ENCODE data around the gene HEXD.

HEXD gene

GRCh38 chr17:82388223-82388921, 29.8 kb upstream of the HEXD start:
- DNase-seq: no peak
- Mint-ChIP-seq H3K27me3 (peaks cover 4% of the 10 kb centered on the region), H3K9me3 (no peaks in the 10 kb centered on the region), H3K4me1 (ENCODE audit: low read depth) (no peaks in the 10 kb centered on the region), H3K36me3 (ENCODE audit: low read depth) (peaks cover 18% of the 10 kb centered on the region), H3K27ac (no peak overlapping the region), H3K4me3 (no peak overlapping the region)

GRCh38 chr17:82388922-82389283, 29.2 kb upstream of the HEXD start:
- Mint-ChIP-seq H3K4me1 (ENCODE audit: low read depth) (no peaks in the 10 kb centered on the region), H3K27ac (no peak overlapping the region), H3K27me3 (peaks cover 4% of the 10 kb centered on the region), H3K36me3 (ENCODE audit: low read depth) (peaks cover 22% of the 10 kb centered on the region), H3K9me3 (no peaks in the 10 kb centered on the region), H3K4me3 (no peak overlapping the region)
- no peak for DNase-seq

- Mint-ChIP-seq H3K36me3 (ENCODE audit: low read depth) (peaks cover 25% of the 10 kb centered on the region), H3K4me1 (ENCODE audit: low read depth) (no peaks in the 10 kb centered on the region), H3K27ac (no peak overlapping the region), H3K27me3 (peaks cover 4% of the 10 kb centered on the region), H3K9me3 (no peaks in the 10 kb centered on the region), H3K4me3 (no peak overlapping the region)
- DNase-seq: no peak
Measured at GRCh38 chr17:82389379-82389778, 28.8 kb upstream of the HEXD start.

- Mint-ChIP-seq H3K27ac (no peak overlapping the region), H3K9me3 (no peaks in the 10 kb centered on the region), H3K36me3 (ENCODE audit: low read depth) (peaks cover 29% of the 10 kb centered on the region), H3K4me3 (no peak overlapping the region), H3K4me1 (ENCODE audit: low read depth) (no peaks in the 10 kb centered on the region), H3K27me3 (no peaks in the 10 kb centered on the region)
- DNase-seq: no peak
Measured at GRCh38 chr17:82390015-82390859, 27.9 kb upstream of the HEXD start.

GRCh38 chr17:82390860-82391435, 27.2 kb upstream of the HEXD start:
- Mint-ChIP-seq H3K27me3 (no peaks in the 10 kb centered on the region), H3K27ac (no peak overlapping the region), H3K4me1 (ENCODE audit: low read depth) (no peaks in the 10 kb centered on the region), H3K4me3 (no peak overlapping the region), H3K9me3 (no peaks in the 10 kb centered on the region), H3K36me3 (ENCODE audit: low read depth) (peaks cover 29% of the 10 kb centered on the region)
- no peak for DNase-seq

GRCh38 chr17:82391496-82392066, 26.6 kb upstream of the HEXD start:
- H3K36me3 Mint-ChIP-seq (ENCODE audit: low read depth): peaks cover 29% of the 10 kb centered on the region
- H3K4me1 Mint-ChIP-seq (ENCODE audit: low read depth): peaks cover 2% of the 10 kb centered on the region
- no peak overlapping the region for H3K27ac Mint-ChIP-seq
- H3K4me3 Mint-ChIP-seq: no peak overlapping the region
- no peaks in the 10 kb centered on the region for H3K9me3 Mint-ChIP-seq
- H3K27me3 Mint-ChIP-seq: no peaks in the 10 kb centered on the region
- no peak for DNase-seq

- Mint-ChIP-seq H3K27me3 (no peaks in the 10 kb centered on the region), H3K27ac (no peak overlapping the region), H3K4me1 (ENCODE audit: low read depth) (peaks cover 2% of the 10 kb centered on the region), H3K4me3 (no peak overlapping the region), H3K9me3 (no peaks in the 10 kb centered on the region), H3K36me3 (ENCODE audit: low read depth) (peaks cover 31% of the 10 kb centered on the region)
- no peak for DNase-seq
Measured at GRCh38 chr17:82392209-82392920, 25.8 kb upstream of the HEXD start.

GRCh38 chr17:82392941-82393340, 25.2 kb upstream of the HEXD start:
- Mint-ChIP-seq H3K36me3 (ENCODE audit: low read depth) (peaks cover 34% of the 10 kb centered on the region), H3K9me3 (no peaks in the 10 kb centered on the region), H3K4me1 (ENCODE audit: low read depth) (peaks cover 2% of the 10 kb centered on the region), H3K27ac (no peak overlapping the region), H3K4me3 (no peak overlapping the region), H3K27me3 (no peaks in the 10 kb centered on the region)
- no peak for DNase-seq

- no peak overlapping the region for H3K27ac Mint-ChIP-seq
- no peaks in the 10 kb centered on the region for H3K9me3 Mint-ChIP-seq
- H3K36me3 Mint-ChIP-seq (ENCODE audit: low read depth): peaks cover 37% of the 10 kb centered on the region
- no peak overlapping the region for H3K4me3 Mint-ChIP-seq
- peaks cover 2% of the 10 kb centered on the region for H3K4me1 Mint-ChIP-seq (ENCODE audit: low read depth)
- no peaks in the 10 kb centered on the region for H3K27me3 Mint-ChIP-seq
- no peak for DNase-seq
Measured at GRCh38 chr17:82394278-82394677, 23.9 kb upstream of the HEXD start.

GRCh38 chr17:82396601-82397435, 21.3 kb upstream of the HEXD start:
- Mint-ChIP-seq H3K27me3 (no peaks in the 10 kb centered on the region), H3K9me3 (no peaks in the 10 kb centered on the region), H3K27ac (no peak overlapping the region), H3K4me1 (ENCODE audit: low read depth) (peaks cover 14% of the 10 kb centered on the region), H3K4me3 (no peak overlapping the region), H3K36me3 (ENCODE audit: low read depth) (peaks cover 46% of the 10 kb centered on the region)
- no peak for DNase-seq

GRCh38 chr17:82397449-82398335, 20.5 kb upstream of the HEXD start:
- Mint-ChIP-seq H3K27me3 (no peaks in the 10 kb centered on the region), H3K36me3 (ENCODE audit: low read depth) (peaks cover 44% of the 10 kb centered on the region), H3K9me3 (no peaks in the 10 kb centered on the region), H3K27ac (no peak overlapping the region), H3K4me1 (ENCODE audit: low read depth) (peaks cover 15% of the 10 kb centered on the region), H3K4me3 (no peak overlapping the region)
- no peak for DNase-seq

- Mint-ChIP-seq H3K27me3 (no peaks in the 10 kb centered on the region), H3K4me3 (no peak overlapping the region), H3K27ac (no peak overlapping the region), H3K36me3 (ENCODE audit: low read depth) (peaks cover 46% of the 10 kb centered on the region), H3K9me3 (no peaks in the 10 kb centered on the region), H3K4me1 (ENCODE audit: low read depth) (peaks cover 17% of the 10 kb centered on the region)
- DNase-seq: no peak
Measured at GRCh38 chr17:82399041-82399441, 19.1 kb upstream of the HEXD start.

GRCh38 chr17:82399601-82400101, 18.5 kb upstream of the HEXD start:
- Mint-ChIP-seq H3K4me3 (no peak overlapping the region), H3K9me3 (no peaks in the 10 kb centered on the region), H3K27ac (no peak overlapping the region), H3K36me3 (ENCODE audit: low read depth) (peaks cover 46% of the 10 kb centered on the region), H3K27me3 (no peaks in the 10 kb centered on the region), H3K4me1 (ENCODE audit: low read depth) (peaks cover 17% of the 10 kb centered on the region)
- DNase-seq: no peak
